Urinary bladder (tissue), 4 donors: ENCODE results near the gene GLI3. TPM values are rescaled to one million over a fixed set of nuclear protein-coding genes. Genes with fewer than 3 reads are reported as not detected.

Source experiments
- DNase-seq: peaks from one replicate; pipeline ENCODE4 v3.0.0-alpha.2; 2015; ENCODE audit errors: extremely low spot score
- H3K27ac ChIP-seq: one replicate; pipeline ENCODE4 v1.5.1; 2013; ENCODE audit warnings: low read depth, mild to moderate bottlenecking, moderate library complexity
- H3K36me3 ChIP-seq: one replicate; pipeline ENCODE4 v1.6.1; 2013; ENCODE audit warnings: mild to moderate bottlenecking, moderate library complexity; ENCODE audit not compliant: insufficient read depth
- H3K4me1 ChIP-seq: one replicate; pipeline ENCODE4 v1.6.1; 2013; ENCODE audit warnings: mild to moderate bottlenecking, moderate library complexity; ENCODE audit not compliant: insufficient read depth
- H3K4me3 ChIP-seq: one replicate; pipeline ENCODE4 v1.5.1; 2013; ENCODE audit warnings: low read depth, low read length
- WGBS: extraction: QIAGEN DNeasy Blood & Tissue Kit; methylation state at CpG from one replicate; pipeline ENCODE4 v1.1.7; 2013; 5-methylcytosine and 5-hydroxymethylcytosine counted together
- polyA plus RNA-seq: library from polyadenylated mRNA; stranded (reverse); fragments of 200-250 nt; gene quantifications from one replicate; pipeline ENCODE4 v1.2.3, GENCODE V29; 2013
- total RNA-seq: library from RNA; depleted of rRNA; stranded (reverse); fragments of >200 nt; gene quantifications from one replicate; pipeline ENCODE4 v1.2.3, GENCODE V29; 2014
- donor health status: healthy with polysubstance abuse.
- donor health status: healthy.

Gene GLI3
- total and polyA plus RNA-seq, 2 donors: 8.1 to 23.2 TPM

DNA sequence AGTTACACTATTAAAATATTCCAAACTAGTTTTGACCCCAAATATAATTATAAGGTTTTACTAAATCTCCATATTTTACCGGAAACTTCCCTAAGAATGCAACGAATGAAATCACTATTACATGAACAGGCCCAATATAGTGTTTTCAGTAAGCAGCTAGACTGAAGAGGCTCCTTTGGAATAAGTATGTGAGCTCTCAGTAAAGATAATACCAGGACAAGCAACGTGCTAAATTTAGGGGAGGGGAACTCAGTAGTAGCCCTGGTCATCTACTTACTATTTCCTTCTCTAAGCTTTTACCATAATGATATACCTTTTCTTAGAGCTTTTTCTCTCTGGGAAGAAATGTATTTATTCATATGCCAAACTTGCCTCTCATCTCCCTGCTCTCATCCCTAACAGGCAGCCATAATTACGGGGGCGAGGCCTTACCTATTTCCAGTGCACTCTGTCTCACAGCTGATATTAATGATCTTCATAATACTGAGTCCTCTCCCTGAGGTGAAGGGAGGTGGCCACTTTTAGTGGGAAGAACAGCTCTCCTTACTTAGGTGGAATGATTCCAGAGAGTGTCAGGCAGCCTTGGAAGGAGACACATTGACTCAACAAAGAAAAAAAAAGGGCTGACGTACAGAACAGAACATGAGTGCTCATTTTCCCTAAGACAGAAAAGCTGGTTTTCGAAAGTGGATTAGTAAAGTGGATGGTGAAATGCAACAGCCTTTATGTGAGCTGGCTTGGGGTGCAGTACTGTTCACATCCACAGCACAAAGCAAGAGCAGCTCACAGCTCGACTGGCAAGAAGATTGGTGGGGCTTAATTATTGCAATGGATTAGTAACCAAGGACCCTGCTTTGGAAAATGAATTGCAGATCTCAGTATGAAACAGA, 165.4 kb downstream of the GLI3 start:
- 68% methylated on average over 8 of the region's 8 CpGs for WGBS
- DNase-seq: no peak
- H3K4me3 ChIP-seq: no peak overlapping the region
- no peaks in the 10 kb centered on the region for H3K4me1 ChIP-seq
- no peaks in the 10 kb centered on the region for H3K36me3 ChIP-seq
- no peak overlapping the region for H3K27ac ChIP-seq

DNA sequence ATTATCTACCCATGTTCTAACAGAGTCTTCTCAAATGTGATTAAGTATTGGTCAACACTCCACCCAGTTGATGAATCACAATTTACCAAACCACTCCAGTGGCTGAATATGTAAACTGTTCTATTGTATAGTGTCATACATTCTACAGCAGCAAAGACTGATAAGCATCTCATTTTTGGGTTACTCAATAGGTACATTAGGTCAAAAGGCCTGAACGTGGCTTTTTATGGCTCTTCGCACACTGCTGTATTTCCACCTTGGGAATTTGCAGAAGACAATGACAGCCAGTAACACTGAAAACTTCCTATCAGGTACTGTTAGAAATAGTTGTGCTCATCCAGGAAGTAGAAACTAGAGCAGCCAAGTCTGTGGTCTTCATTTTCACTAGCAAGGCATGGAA, 166.9 kb downstream of the GLI3 start:
- DNase-seq: no peak

DNA sequence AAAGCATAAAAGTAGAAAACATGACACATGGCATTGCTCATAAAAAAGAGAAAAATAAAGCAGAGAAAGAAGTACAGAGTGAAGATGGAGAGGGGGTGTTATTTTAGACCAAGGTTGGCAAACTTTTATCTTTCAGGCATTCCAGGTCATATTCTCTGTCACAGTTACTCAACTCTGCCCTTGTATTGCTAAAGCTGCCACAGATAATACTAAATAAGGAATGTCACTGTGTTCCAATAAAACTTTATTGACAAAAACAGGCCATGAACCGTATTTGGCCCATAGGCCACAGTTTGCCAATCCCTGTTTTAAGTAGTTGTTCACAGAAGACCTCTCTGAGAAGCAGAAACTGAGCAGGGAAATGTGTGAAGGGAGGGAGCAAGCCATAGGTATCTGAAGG, 167.4 kb downstream of the GLI3 start:
- Histone ChIP-seq H3K36me3 (no peaks in the 10 kb centered on the region), H3K27ac (no peak overlapping the region), H3K4me3 (no peak overlapping the region), H3K4me1 (no peaks in the 10 kb centered on the region)
- WGBS: 91% methylated on average over 1 of the region's 1 CpG
- no peak for DNase-seq

More for the DNA sequence above, 166.9 kb downstream of the GLI3 start:
- H3K4me1 ChIP-seq: no peaks in the 10 kb centered on the region
- 87% methylated on average over 2 of the region's 2 CpGs for WGBS
- H3K27ac ChIP-seq: no peak overlapping the region
- no peak overlapping the region for H3K4me3 ChIP-seq
- H3K36me3 ChIP-seq: no peaks in the 10 kb centered on the region

DNA sequence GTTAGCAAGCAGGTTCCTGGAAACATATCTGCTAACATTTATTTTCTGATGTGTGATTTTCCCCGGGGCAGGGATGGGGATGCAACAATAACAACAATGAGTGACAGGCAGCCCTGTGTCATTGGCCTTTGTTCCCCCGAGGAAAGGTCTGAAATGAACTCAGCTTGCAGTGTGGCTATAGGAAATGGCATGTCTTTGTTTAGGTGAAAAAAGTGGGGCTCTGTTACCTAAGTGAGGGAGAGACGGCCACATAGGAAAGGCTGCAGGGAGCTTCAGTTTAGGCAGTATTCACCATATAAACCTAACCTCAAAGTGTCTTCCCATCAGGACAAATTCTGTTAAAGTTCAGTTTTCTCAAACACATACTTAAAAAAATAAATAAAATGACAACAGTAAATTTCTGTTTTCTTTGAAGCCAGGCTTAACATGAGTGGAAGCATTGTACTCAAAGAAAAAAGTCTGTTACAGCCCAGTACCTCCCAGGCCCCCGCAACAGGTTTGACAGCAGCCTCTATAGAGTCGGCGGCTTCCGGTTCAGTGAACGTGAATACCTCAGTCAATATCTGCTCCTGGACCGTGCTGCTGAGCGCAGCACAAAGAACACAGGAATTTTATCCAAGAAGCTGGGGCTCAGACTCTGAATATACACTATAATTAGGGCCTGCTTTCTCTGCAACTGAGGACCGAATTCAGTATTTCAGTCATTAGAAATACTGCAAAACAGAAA, 168.3 kb downstream of the GLI3 start:
- H3K36me3 ChIP-seq: no peaks in the 10 kb centered on the region
- no peaks in the 10 kb centered on the region for H3K4me1 ChIP-seq
- H3K4me3 ChIP-seq: no peak overlapping the region
- 79% methylated on average over 11 of the region's 11 CpGs for WGBS
- no peak overlapping the region for H3K27ac ChIP-seq
- DNase-seq: no peak

- 82% methylated on average over 7 of the region's 7 CpGs for WGBS
- no peaks in the 10 kb centered on the region for H3K36me3 ChIP-seq
- no peak overlapping the region for H3K4me3 ChIP-seq
- DNase-seq: no peak
- H3K27ac ChIP-seq: no peak overlapping the region
- no peaks in the 10 kb centered on the region for H3K4me1 ChIP-seq
Observed at GRCh38 chr7:42065942-42066341, 171.1 kb downstream of the GLI3 start.

DNA sequence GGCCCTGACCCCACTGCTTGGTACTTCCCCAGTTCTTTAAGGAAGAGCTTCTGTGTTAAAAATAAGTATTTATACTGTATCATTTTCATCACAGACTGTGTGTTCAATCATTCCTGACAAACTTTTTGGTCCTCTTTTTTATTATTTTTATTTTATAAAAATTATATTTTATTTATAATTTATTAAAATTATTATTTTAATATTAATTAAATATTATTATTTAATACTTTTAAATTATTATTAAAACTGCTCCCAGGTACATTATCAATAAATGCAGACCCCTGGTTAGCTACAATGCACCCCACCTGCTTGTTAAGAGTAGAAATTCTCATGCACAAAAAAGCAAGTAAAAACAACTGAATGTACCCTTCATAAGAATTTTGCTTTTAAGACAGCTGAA, 172.0 kb downstream of the GLI3 start:
- DNase-seq: no peak
- no peak overlapping the region for H3K4me3 ChIP-seq
- no peaks in the 10 kb centered on the region for H3K36me3 ChIP-seq
- no peak overlapping the region for H3K27ac ChIP-seq
- no peaks in the 10 kb centered on the region for H3K4me1 ChIP-seq

DNA sequence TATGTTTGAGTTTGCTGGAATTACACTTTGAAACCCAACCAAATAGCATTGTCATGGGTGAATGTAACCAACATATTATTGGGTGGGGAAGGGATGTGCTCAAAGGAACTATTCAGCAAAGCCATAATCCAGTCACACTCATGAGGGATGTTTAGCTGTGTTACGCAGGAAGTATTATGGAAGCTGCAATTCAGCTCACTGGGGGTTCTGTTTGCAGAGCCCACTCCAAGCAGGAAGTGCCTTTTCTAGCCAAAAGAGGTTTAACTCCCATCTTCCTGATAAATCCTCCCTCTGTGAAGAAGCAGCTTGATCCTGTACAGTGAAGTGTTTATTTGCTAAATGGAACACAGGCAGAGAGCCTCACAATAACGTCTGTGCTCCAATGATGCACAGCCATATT, 172.5 kb downstream of the GLI3 start:
- no peak for DNase-seq
- no peaks in the 10 kb centered on the region for H3K4me1 ChIP-seq
- 71% methylated on average over 2 of the region's 2 CpGs for WGBS
- H3K36me3 ChIP-seq: no peaks in the 10 kb centered on the region
- no peak overlapping the region for H3K4me3 ChIP-seq
- H3K27ac ChIP-seq: no peak overlapping the region

DNA sequence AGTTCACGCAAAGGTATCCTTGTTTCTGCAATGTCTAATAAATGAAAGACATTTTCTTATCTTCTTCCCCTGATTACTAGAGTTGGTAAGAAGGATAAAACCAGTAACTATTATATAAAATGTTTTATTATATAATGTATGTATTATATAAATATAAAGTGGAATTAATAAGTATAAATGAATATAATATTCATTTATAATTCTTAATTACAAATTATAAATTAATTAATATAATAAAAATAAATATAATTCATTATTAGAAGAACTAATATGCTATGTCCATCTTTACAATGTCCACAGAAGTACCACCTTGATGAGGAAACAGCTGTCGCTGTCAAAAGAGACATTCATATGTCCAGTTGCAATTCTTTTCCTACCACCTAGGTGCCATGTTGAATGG, 177.7 kb downstream of the GLI3 start:
- DNase-seq: no peak
- H3K27ac ChIP-seq: no peak overlapping the region
- no peaks in the 10 kb centered on the region for H3K36me3 ChIP-seq
- no peak overlapping the region for H3K4me3 ChIP-seq
- no peaks in the 10 kb centered on the region for H3K4me1 ChIP-seq
- WGBS: 75% methylated on average over 2 of the region's 2 CpGs

DNA sequence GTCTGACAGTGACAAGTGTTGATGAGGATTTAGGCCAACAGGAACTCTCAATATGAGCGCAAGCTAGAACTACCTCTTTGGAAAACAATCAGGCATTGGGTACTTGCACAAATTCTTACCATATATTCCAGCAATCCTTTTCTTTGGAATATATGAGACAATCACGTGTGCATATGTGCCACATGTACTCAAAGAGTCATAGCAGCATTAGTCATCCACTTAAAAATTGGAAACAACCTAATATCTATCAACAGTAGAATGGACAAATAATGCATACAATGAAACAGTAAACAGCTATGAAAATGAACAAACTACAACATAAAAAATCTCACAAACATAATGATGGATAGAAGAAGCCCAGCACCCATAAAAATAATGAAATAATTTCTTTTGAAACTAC, 179.7 kb downstream of the GLI3 start:
- Histone ChIP-seq H3K27ac (no peak overlapping the region), H3K36me3 (no peaks in the 10 kb centered on the region), H3K4me3 (no peak overlapping the region), H3K4me1 (no peaks in the 10 kb centered on the region)
- no peak for DNase-seq
- 93% methylated on average over 2 of the region's 2 CpGs for WGBS

DNA sequence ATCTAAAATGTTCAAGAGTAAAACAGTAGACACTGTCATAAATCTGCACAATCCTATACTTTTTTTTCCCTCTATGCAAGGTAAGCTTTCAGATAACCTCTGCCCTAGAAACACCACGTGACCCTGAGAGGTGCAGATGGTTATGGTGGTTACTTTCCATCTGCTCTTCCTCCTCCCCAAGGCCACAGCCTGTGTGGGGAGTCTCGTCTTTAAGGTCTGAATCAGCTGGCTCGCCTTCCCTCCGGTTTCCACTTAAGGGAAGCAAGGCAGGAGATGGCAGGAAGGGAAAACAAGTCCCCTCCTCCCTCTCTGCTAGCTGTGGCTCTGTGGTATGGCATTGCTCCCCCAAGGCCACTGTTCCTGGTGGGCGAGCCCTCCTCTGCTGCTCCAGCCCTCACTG, 181.8 kb downstream of the GLI3 start:
- WGBS: 93% methylated on average over 5 of the region's 5 CpGs
- Histone ChIP-seq H3K4me1 (no peaks in the 10 kb centered on the region), H3K4me3 (no peak overlapping the region), H3K27ac (no peak overlapping the region), H3K36me3 (no peaks in the 10 kb centered on the region)
- no peak for DNase-seq

- H3K36me3 ChIP-seq: no peaks in the 10 kb centered on the region
- H3K4me1 ChIP-seq: no peaks in the 10 kb centered on the region
- H3K4me3 ChIP-seq: no peak overlapping the region
- 90% methylated on average over 2 of the region's 2 CpGs for WGBS
- DNase-seq: no peak
- no peak overlapping the region for H3K27ac ChIP-seq
Observed at GRCh38 chr7:42053834-42054233, 183.2 kb downstream of the GLI3 start.

GRCh38 chr7:42049761-42050160, 187.2 kb downstream of the GLI3 start:
- H3K4me3 ChIP-seq: no peak overlapping the region
- no peak for DNase-seq
- WGBS: 84% methylated on average over 5 of the region's 5 CpGs

GRCh38 chr7:42046483-42046882, 190.5 kb downstream of the GLI3 start:
- 39% methylated on average over 3 of the region's 3 CpGs for WGBS
- no peaks in the 10 kb centered on the region for H3K4me1 ChIP-seq
- DNase-seq: no peak
- H3K4me3 ChIP-seq: no peak overlapping the region
- H3K36me3 ChIP-seq: no peaks in the 10 kb centered on the region
- no peak overlapping the region for H3K27ac ChIP-seq

More at GRCh38 chr7:42049761-42050160, 187.2 kb downstream of the GLI3 start:
- H3K36me3 ChIP-seq: no peaks in the 10 kb centered on the region
- H3K27ac ChIP-seq: no peak overlapping the region
- no peaks in the 10 kb centered on the region for H3K4me1 ChIP-seq

- 69% methylated on average over 4 of the region's 4 CpGs for WGBS
- Histone ChIP-seq H3K4me3 (no peak overlapping the region), H3K4me1 (no peaks in the 10 kb centered on the region), H3K27ac (no peak overlapping the region), H3K36me3 (no peaks in the 10 kb centered on the region)
- no peak for DNase-seq
Observed at GRCh38 chr7:42045961-42046360, 191.0 kb downstream of the GLI3 start.
